Endothelial cell of umbilical vein (primary cell): ENCODE data around the gene TSGA10IP. TPM values are rescaled to one million over a fixed set of nuclear protein-coding genes. Genes with fewer than 3 reads are reported as not detected.

Experiments
- BruUV-seq: library from RNA; stranded (reverse); fragments of 400-500 nt; replicated peaks from 2 replicates; lab custom pipeline; 2021; lab: Mats Ljungman, UMichigan
- CTCF ChIA-PET: fragments of 300-600, 350-600 bp; sonication (Branson Sonifier 250); formaldehyde crosslinking; loops from one replicate; lab custom pipeline; 2021; ENCODE audit warnings: antibody characterized with exemption, inconsistent platforms; lab: Charles Lee
- POLR2A ChIA-PET: fragments of 300-600, 350-600 bp; sonication (Branson Sonifier 250); formaldehyde crosslinking; loops from one replicate; lab custom pipeline; 2021; ENCODE audit warnings: antibody characterized with exemption, inconsistent platforms; lab: Charles Lee
- DNase-seq: peaks from one replicate; pipeline ENCODE4 v3.0.0-alpha.2; 2011; ENCODE audit warnings: low read depth, low spot score
- FAIRE-seq: peaks from 2 replicates; lab custom pipeline; 2011; peaks lifted over from hg19 to GRCh38; lab: Jason Lieb, UNC
- H2AFZ ChIP-seq: 2 replicates; pipeline ENCODE4 v1.6.0; 2012; ENCODE audit warnings: low read depth, low read length, control low read depth, inconsistent platforms
- H3K27ac ChIP-seq: 2 replicates; pipeline ENCODE4 v1.5.1; 2011; ENCODE audit warnings: low read depth, mild to moderate bottlenecking, control low read depth, low read length, moderate library complexity; ENCODE audit not compliant: insufficient read depth
- H3K27me3 ChIP-seq, 2 experiments: 2 replicates each; pipeline versions ENCODE4 v1.6.0 to v1.6.1; 2011; ENCODE audit warnings: low read length in 2 of 2, mixed read lengths in 1 of 2; ENCODE audit not compliant: control insufficient read depth in 2 of 2, insufficient read depth in 2 of 2
- H3K36me3 ChIP-seq, 2 experiments: 2 replicates in 1 of 2; 3 replicates in 1 of 2; pipeline ENCODE4 v1.5.1; 2011; ENCODE audit warnings: low read length in 2 of 2, mild to moderate bottlenecking in 1 of 2, moderate library complexity in 1 of 2; ENCODE audit not compliant: control insufficient read depth in 2 of 2, insufficient read depth in 2 of 2; ENCODE audit errors: extremely low read depth in 1 of 2
- H3K4me1 ChIP-seq: 3 replicates; pipeline ENCODE4 v1.5.1; 2011; ENCODE audit warnings: mild to moderate bottlenecking, low read length; ENCODE audit not compliant: control insufficient read depth, insufficient read depth; ENCODE audit errors: extremely low read depth
- H3K4me2 ChIP-seq: 2 replicates; pipeline ENCODE4 v1.6.1; 2011; ENCODE audit warnings: low read length, control low read depth, mixed read lengths; ENCODE audit not compliant: insufficient read depth
- H3K4me3 ChIP-seq, 3 experiments: fragments of 200-600 bp in 1 of 3; sonication (generic), shearing (Covaris generic) in 1 of 3; replicated peaks in 1 of 3; 2 replicates each; pipeline ENCODE4 v1.5.1; 2011 to 2016; ENCODE audit warnings: control low read depth in 3 of 3, low read length in 3 of 3, mild to moderate bottlenecking in 2 of 3, inconsistent platforms in 1 of 3, low read depth in 1 of 3, moderate library complexity in 1 of 3; ENCODE audit not compliant: insufficient read depth in 1 of 3
- H3K79me2 ChIP-seq: 2 replicates; pipeline ENCODE4 v1.6.0; 2012; ENCODE audit warnings: low read length, inconsistent platforms; ENCODE audit not compliant: control insufficient read depth, insufficient read depth
- H3K9ac ChIP-seq: replicated peaks from 2 replicates; pipeline ENCODE3; 2011; ENCODE audit warnings: low read length, control low read depth; ENCODE audit not compliant: insufficient read depth; ENCODE audit errors: extremely low read depth
- H3K9me1 ChIP-seq: replicated peaks from 3 replicates; pipeline ENCODE4 v1.6.0; 2011; ENCODE audit warnings: mild to moderate bottlenecking, low read length; ENCODE audit not compliant: control insufficient read depth, insufficient read depth; ENCODE audit errors: extremely low read depth
- H3K9me3 ChIP-seq: replicated peaks from 2 replicates; pipeline ENCODE4 v1.5.1; 2012; ENCODE audit warnings: low read length, inconsistent platforms; ENCODE audit not compliant: control insufficient read depth, insufficient read depth
- H4K20me1 ChIP-seq: replicated peaks from 2 replicates; pipeline ENCODE3; 2011; ENCODE audit warnings: mild to moderate bottlenecking, low read length; ENCODE audit not compliant: control insufficient read depth, insufficient read depth; ENCODE audit errors: extremely low read depth
- EZH2 ChIP-seq: IDR thresholded peaks from 2 replicates; pipeline ENCODE4 v1.6.1; 2012; ENCODE audit warnings: borderline replicate concordance, low read depth, mild to moderate bottlenecking, moderate library complexity, low read length, inconsistent platforms; ENCODE audit not compliant: severe bottlenecking
- FOS ChIP-seq: IDR thresholded peaks from 2 replicates; pipeline ENCODE4 v1.6.1; 2011; ENCODE audit warnings: mild to moderate bottlenecking, low read length, moderate library complexity, borderline replicate concordance; ENCODE audit not compliant: insufficient read depth
- GATA2 ChIP-seq: IDR thresholded peaks from 2 replicates; pipeline ENCODE4 v1.7.0; 2011; ENCODE audit warnings: low read depth, mild to moderate bottlenecking, moderate library complexity, mixed read lengths, low read length; ENCODE audit not compliant: insufficient read length, insufficient read depth
- JUN ChIP-seq: IDR thresholded peaks from 2 replicates; pipeline ENCODE4 v1.6.1; 2011; ENCODE audit warnings: borderline replicate concordance, low read depth; ENCODE audit not compliant: insufficient read length, insufficient read depth
- MAX ChIP-seq: IDR thresholded peaks from 2 replicates; pipeline ENCODE4 v1.6.1; 2011; ENCODE audit not compliant: insufficient read depth, insufficient read length
- MYC ChIP-seq: IDR thresholded peaks from one replicate; pipeline ENCODE4 v1.6.1; 2011; ENCODE audit warnings: mild to moderate bottlenecking, low read depth, low read length
- POLR2A ChIP-seq: IDR thresholded peaks from 2 replicates; pipeline ENCODE4 v1.6.1; 2012; ENCODE audit warnings: low read depth, mild to moderate bottlenecking, control low read depth, low read length
- POLR2AphosphoS5 ChIP-seq: IDR thresholded peaks from 2 replicates; pipeline ENCODE4 v1.6.1; 2012; ENCODE audit warnings: low read depth, mild to moderate bottlenecking, control low read depth, low read length, moderate library complexity; ENCODE audit not compliant: insufficient read depth
- dilution Hi-C: fragments of 300-500 bp; cut with MboI; formaldehyde crosslinking; loops from one replicate; pipeline ENCODE4 v1.15.0; 2019; ENCODE audit warnings: low sequenced_read_pairs; ENCODE audit not compliant: extremely low pct_ligation_motif_present
- intact Hi-C: fragments of 100-400 bp; cut with micrococcal nuclease; formaldehyde crosslinking; loops from one replicate; pipeline ENCODE4 v1.10.0; 2022
- polyA plus RNA-seq, 4 experiments: library from polyadenylated mRNA; depleted of rRNA in 3 of 4; stranded (reverse) in 3 of 4; unstranded in 1 of 4; fragments of >200 nt; gene quantifications; 2 replicates each; pipeline versions ENCODE4 v1.2.1 to v1.2.3, GENCODE V29; 2011 to 2012; ENCODE audit warnings: missing spikeins in 1 of 4
- total RNA-seq: library from RNA; stranded (reverse); gene quantifications from 2 replicates; pipeline ENCODE4 v1.2.3, GENCODE V29; 2021
- TF ChIP-seq, protein P1 (sequence below), 2 donors: IDR thresholded peaks; 1 replicate in 1 of 2; 2 replicates in 1 of 2; pipeline ENCODE4 v1.5.1; 2011; ENCODE audit warnings: low read length in 2 of 2, mild to moderate bottlenecking in 2 of 2, moderate library complexity in 2 of 2, control low read depth in 1 of 2, inconsistent platforms in 1 of 2, low read depth in 1 of 2; ENCODE audit not compliant: insufficient read depth in 1 of 2; ENCODE audit errors: extremely low read depth in 1 of 2

TSGA10IP gene
- total and polyA plus RNA-seq, 2 donors (not counting 3 experiments of a cell fraction or from before 2014, with no cell fraction given) = not detected

- dilution Hi-C loops = no loop called here
- no peak overlapping the region for H3K4me2 ChIP-seq
- no peak for FAIRE-seq
- no peak overlapping the region for H3K9ac ChIP-seq
- no peak for DNase-seq
- H3K4me1 ChIP-seq = peaks cover 6% of the 10 kb centered on the region
- intact Hi-C loops = no loop called here
- H3K27me3 ChIP-seq = peaks cover 2% of the 10 kb centered on the region in 2 experiments
- no peaks in the 10 kb centered on the region for H3K9me1 ChIP-seq
- no TSS peak for BruUV-seq
- CTCF ChIA-PET = interaction anchor here (3.9 kb wide), 1 partner anchor 15 kb away, joined by 37 read pairs; no protein-coding TSS in a partner anchor
- no peaks in the 10 kb centered on the region for H3K9me3 ChIP-seq
- H3K79me2 ChIP-seq = peaks cover 15% of the 10 kb centered on the region
- H3K27ac ChIP-seq = no peak overlapping the region
- no peak for TF ChIP-seq FOS
- TF ChIP-seq MYC = no peak
- TF ChIP-seq, protein P1, sequence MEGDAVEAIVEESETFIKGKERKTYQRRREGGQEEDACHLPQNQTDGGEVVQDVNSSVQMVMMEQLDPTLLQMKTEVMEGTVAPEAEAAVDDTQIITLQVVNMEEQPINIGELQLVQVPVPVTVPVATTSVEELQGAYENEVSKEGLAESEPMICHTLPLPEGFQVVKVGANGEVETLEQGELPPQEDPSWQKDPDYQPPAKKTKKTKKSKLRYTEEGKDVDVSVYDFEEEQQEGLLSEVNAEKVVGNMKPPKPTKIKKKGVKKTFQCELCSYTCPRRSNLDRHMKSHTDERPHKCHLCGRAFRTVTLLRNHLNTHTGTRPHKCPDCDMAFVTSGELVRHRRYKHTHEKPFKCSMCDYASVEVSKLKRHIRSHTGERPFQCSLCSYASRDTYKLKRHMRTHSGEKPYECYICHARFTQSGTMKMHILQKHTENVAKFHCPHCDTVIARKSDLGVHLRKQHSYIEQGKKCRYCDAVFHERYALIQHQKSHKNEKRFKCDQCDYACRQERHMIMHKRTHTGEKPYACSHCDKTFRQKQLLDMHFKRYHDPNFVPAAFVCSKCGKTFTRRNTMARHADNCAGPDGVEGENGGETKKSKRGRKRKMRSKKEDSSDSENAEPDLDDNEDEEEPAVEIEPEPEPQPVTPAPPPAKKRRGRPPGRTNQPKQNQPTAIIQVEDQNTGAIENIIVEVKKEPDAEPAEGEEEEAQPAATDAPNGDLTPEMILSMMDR (IDR thresholded peaks at IDR 0.05; ENCODE audit: extremely low read depth in 1 of 2, insufficient read depth in 1 of 2, low read depth in 1 of 2, low read length in 2 of 2) = no peak
- TF ChIP-seq GATA2 = no peak
- TF ChIP-seq MAX = no peak
- TF ChIP-seq POLR2A = no peak
- TF ChIP-seq POLR2AphosphoS5 = no peak
- TF ChIP-seq JUN = no peak
- no peak for TF ChIP-seq EZH2
- peaks cover 0 to 7% of the 10 kb centered on the region in 2 experiments for H3K36me3 ChIP-seq
- no peak overlapping the region for H3K4me3 ChIP-seq
- H4K20me1 ChIP-seq = no peaks in the 10 kb centered on the region
- POLR2A ChIA-PET = no interaction called here
- no peak overlapping the region for H2AFZ ChIP-seq
These were observed 61.9 kb downstream of the TSGA10IP start for GRCh38 chr11:66007201-66007634.
